D341Med (cell line): Measurements from ENCODE around the gene CTXN3.
"Not testable (repeated sequence)": the region's sequence is repeated elsewhere in the genome, so short reads cannot be mapped to it uniquely, and the experiment has no call there.

Experiments used
- DNase-seq: peaks from one replicate; pipeline ENCODE4 v3.0.0; 2012; ENCODE audit warnings: low spot score

The CTXN3 gene

GRCh38 chr5:127652952-127653611 lies 4.2 kb downstream of the CTXN3 start:
- DNase-seq: no peak

GRCh38 chr5:127656825-127657224 lies 7.9 kb downstream of the CTXN3 start:
- DNase-seq: no peak

- DNase-seq: no peak
These were observed 11.3 kb downstream of the CTXN3 start for GRCh38 chr5:127660047-127660733.

- no peak for DNase-seq
These were observed 15.2 kb downstream of the CTXN3 start for GRCh38 chr5:127664093-127664492.

- DNase-seq: no peak
These were observed 16.8 kb downstream of the CTXN3 start for GRCh38 chr5:127665641-127666040.

- peak; percentile 32 for DNase-seq
These were observed 17.3 kb downstream of the CTXN3 start for GRCh38 chr5:127666043-127666716.

- no peak for DNase-seq
These were observed 19.0 kb downstream of the CTXN3 start for GRCh38 chr5:127667926-127668325.

GRCh38 chr5:127671218-127671617 lies 22.3 kb downstream of the CTXN3 start:
- no peak for DNase-seq

GRCh38 chr5:127673117-127673800 lies 24.4 kb downstream of the CTXN3 start:
- DNase-seq: no peak

- not testable (repeated sequence) for DNase-seq
These were observed 28.1 kb downstream of the CTXN3 start for GRCh38 chr5:127676951-127677350.

GRCh38 chr5:127679691-127680330 lies 30.9 kb downstream of the CTXN3 start:
- not testable (repeated sequence) for DNase-seq

GRCh38 chr5:127680595-127680994 lies 31.7 kb downstream of the CTXN3 start:
- DNase-seq: no peak

GRCh38 chr5:127683008-127683407 lies 34.1 kb downstream of the CTXN3 start:
- DNase-seq: no peak

GRCh38 chr5:127684726-127685467 lies 36.0 kb downstream of the CTXN3 start:
- no peak for DNase-seq

GRCh38 chr5:127685662-127686061 lies 36.8 kb downstream of the CTXN3 start:
- no peak for DNase-seq

- no peak for DNase-seq
These were observed 37.5 kb downstream of the CTXN3 start for GRCh38 chr5:127686424-127686823.

- DNase-seq: no peak
These were observed 45.8 kb downstream of the CTXN3 start for GRCh38 chr5:127694518-127695171.

- no peak for DNase-seq
These were observed 46.5 kb downstream of the CTXN3 start for GRCh38 chr5:127695346-127695745.

GRCh38 chr5:127696683-127697082 lies 47.8 kb downstream of the CTXN3 start:
- DNase-seq: no peak

GRCh38 chr5:127697894-127698600 lies 49.2 kb downstream of the CTXN3 start:
- no peak for DNase-seq
